Fibroblast of mammary gland (primary cell): ENCODE results near the gene ZFAND5.

Source experiments
- DNase-seq: peaks from one replicate; pipeline ENCODE4 v3.0.0-alpha.2; 2010; ENCODE audit warnings: low read depth
- H3K4me3 ChIP-seq: 2 replicates; pipeline ENCODE4 v1.5.1; 2011; ENCODE audit warnings: low read depth, mild to moderate bottlenecking, low read length, moderate library complexity; ENCODE audit not compliant: control insufficient read depth
- CTCF ChIP-seq: conservative IDR thresholded peaks from 2 replicates; pipeline ENCODE4 v1.5.1; 2011; ENCODE audit warnings: low read depth, low read length, inconsistent platforms; ENCODE audit not compliant: control insufficient read depth, insufficient read depth

ZFAND5 gene

DNA sequence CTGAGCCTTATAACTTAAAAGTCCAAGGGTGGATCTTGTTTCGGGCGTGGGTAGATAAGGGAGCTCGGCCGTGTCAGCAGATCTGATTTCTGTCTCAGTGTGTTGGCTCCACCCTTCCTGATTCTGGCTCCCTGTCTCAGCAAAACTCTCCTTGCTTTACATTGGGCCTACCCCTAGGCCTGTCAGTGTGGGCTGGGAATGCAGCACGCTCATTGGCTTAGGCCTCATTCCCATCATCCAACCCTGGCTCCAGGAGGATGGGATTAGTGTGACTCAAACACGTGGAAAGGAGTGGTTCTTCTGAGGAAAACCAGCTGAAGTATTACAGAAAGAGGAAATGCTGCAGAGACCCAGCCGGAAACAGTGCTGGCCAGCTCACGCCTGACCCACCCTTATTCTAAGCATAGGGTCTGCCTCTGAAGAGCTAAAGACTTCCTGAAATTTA, 59.9 kb downstream of the ZFAND5 start:
- peak overlapping the region; percentile 61 for H3K4me3 ChIP-seq
- DNase-seq = peak; percentile 97
- no peak for TF ChIP-seq CTCF

DNA sequence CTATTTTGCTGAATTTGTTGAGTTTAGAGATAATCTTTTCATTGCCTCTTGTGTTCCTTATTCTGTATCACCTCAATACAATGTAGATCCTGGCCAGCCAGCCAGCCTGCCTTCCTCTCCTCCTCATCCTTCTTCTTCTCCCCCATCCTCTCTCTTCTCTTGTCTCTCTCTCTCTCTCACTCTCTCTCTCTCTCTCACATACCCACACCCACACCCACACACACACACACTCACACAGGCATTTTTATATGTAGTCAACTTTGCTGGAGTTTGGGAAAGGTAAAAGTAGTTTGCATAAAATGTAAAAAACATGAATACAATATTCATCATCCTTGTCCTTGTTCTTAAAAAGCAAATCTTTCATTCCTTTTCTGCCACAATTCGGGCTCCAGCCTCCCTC, 60.5 kb downstream of the ZFAND5 start:
- no peak for DNase-seq
- no peak for TF ChIP-seq CTCF
- peak overlapping the region; percentile 51 for H3K4me3 ChIP-seq
